GM19467 (cell line): Measurements from ENCODE around the gene CYB5A.

Experiments used
- ATAC-seq: cut with Tn5 transposase; IDR thresholded peaks from one replicate; pipeline ENCODE4 v1.9.1; 2021; ENCODE audit warnings: mild to moderate bottlenecking, moderate library complexity; ENCODE audit not compliant: unreplicated experiment

The CYB5A gene

DNA sequence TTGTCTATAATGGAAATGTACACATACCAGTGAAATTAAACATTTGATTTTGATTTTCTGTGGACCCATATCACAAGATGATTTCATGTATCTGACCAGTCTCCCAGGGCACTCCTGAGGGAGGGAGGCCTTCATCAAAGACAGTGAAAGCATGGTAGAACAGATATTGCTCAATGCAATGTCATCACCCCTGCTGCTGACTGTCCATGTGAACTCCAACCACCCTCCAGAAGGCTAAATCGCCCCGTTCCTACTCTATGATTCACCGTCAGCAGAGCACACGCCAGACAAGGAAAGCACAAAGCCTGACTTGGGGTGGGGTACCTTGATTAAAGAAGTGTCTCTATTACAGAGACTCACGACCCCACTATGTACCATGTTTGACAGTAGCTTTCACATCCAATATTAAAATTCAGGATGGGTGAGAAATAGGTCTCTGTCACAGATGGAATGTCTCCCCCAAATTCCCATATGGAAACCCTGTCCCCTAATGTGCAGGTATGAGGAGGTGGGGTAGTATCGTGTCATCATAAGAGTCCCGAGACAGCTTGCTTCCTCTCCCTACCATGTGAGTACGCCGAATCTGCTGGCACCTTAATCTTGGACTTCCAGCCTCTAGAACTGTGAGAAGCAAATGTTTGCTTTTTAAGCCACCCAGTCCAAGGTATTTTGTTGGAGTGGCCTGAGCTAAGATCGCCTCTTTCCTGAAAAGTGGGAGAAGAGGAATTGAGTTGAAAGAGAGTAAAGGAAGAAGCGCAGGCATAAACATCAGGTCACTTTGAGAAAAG lies 42.4 kb downstream of the CYB5A start:
- no peak for ATAC-seq

DNA sequence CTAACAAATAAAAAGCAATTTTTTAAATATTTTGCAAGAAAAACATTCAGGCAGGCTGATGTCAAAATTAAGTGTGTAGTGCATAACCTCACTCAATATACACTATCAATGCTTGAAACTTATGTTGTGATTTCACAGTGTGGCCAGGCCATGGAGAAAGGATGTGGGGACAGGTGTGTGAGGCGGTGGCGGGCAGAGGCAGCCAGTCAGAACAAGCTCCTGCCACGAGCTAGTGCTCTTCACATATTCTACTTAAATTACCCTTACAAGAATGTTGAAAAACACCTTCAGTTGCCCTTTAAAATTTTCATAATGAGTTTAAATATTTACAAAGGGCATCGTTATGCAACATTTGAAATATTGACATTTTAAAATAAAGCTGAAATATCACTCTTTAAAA lies 43.2 kb downstream of the CYB5A start:
- ATAC-seq: peak; percentile 90

- no peak for ATAC-seq
Measured at GRCh38 chr18:74248189-74248588, 43.6 kb downstream of the CYB5A start.

- no peak for ATAC-seq
Measured at GRCh38 chr18:74244554-74244953, 47.2 kb downstream of the CYB5A start.

DNA sequence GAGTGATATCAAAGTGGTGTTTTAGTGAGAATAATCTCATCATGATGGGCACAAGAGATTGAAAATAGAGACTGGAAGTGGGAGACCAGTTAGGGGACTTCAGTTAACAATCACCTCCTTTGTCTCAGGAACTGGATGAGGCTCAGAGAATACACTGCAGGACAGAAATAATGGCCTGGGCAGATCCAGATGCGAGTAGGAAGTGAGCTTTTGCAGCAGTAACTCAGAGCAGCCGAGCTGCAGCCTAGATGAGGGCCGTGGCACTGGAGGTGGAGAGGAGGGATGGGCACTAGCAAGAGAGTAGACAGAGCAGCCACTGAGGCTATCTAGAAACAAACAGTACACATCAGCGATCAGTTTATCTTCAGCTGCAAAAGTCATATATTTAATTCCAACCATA lies 48.6 kb downstream of the CYB5A start:
- no peak for ATAC-seq

DNA sequence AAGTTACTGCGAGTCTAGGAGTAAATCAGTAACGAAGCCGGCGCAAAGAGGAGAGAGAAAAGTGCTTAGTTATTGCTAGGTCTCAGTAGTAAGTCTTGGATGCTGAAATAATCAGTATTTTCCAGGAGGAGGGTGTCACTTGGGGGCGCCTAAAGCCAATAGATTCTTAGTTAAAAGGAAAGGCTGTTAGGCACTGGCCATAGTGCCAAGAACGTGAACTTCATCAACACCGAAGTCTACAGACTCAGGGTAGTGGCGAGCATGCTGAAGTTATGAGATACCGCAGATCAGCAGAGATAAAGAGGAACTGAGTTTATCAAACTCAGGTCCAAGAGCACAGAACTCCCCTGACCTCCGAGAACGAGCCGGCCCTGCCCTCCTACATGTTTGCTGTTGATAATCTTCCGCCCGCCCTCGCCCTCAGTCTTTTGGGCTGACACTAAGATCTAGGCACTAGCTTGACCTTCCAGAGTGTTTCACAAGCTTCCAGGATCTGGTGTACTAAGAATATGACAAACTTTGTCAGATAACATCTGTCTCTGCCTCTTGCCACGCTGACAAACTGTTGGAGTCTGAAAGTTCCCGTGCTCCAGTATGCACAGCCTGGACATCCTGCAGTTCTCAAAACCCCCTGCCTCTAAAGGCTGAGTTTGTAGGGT lies 49.2 kb downstream of the CYB5A start:
- no peak for ATAC-seq

DNA sequence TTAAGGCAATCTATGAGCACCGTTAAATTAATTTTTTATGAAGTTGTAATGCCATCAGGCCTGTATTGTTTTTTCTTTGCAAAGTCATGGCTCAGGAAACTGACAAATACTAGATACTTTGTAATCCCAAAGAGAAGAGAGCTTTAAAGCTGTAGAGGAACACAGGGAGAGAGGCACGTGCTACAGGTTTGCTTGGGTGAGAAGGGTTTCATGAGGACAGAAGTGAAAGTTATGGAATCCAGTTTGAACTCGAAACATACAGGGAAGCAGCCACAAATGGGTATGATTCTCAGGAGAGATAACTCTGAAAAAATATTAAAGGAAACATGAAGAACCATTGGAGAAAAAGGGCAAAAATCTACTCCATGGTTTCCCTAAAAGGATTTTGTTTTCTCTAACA lies 49.8 kb downstream of the CYB5A start:
- ATAC-seq: no peak

GRCh38 chr18:74241426-74241825 lies 50.3 kb downstream of the CYB5A start:
- ATAC-seq: no peak

DNA sequence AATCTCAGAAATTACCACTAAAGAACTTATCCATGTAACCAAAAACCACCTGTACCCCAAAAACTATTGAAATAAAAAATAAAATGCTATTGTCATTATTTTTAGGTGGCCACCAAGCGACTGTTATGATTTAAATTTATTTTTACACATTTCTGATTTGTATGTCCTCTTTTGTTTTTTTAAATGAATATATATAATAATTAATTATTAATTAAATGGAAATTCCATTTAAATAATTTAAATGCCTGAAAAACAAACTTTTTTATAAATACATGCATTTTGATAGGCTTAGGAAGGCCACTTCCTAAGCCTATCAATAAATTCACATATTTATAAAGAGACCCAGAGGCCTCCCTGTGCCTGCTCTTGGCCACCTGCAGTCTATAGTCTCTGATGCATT lies 52.2 kb downstream of the CYB5A start:
- ATAC-seq: no peak

- ATAC-seq: no peak
Measured at GRCh38 chr18:74234326-74235171, 57.2 kb downstream of the CYB5A start.

DNA sequence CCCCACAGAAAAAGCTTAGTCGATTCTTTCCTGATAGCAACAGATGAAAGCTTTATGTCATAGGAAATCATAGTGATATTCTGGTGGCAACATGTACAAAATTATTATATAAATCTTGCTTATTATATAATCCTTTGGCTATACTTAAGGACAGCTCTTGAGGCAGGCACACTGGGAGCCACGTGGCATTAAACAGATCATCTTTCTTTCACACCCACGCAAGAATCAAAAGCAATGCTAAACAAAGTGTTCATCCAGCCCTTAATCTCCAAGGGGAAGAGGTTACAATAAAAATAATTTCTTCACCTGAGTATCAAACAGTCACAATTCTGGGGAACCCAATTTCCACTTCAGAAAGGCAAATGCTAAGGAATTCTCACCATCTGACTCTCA lies 57.8 kb downstream of the CYB5A start:
- no peak for ATAC-seq

GRCh38 chr18:74230922-74231714 lies 60.6 kb downstream of the CYB5A start:
- no peak for ATAC-seq

DNA sequence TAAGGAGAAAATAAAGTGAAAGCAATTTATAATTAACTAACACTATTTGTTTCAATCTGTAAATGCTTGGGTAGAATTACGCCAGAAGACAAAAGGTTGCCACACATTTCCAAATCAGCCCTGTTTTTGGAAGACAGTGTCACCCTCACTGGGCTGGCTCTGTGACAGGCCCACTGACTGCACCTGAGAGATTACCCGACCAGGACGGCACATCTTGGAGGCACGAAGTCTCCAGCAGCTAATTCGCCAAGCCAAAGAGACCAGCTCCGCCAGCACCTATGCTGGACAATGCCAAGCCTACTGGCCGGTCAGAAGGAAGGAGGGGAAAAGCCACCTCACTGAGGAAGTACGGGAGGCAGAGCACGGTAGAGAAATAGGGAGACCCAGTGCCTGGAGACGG lies 61.9 kb downstream of the CYB5A start:
- no peak for ATAC-seq

DNA sequence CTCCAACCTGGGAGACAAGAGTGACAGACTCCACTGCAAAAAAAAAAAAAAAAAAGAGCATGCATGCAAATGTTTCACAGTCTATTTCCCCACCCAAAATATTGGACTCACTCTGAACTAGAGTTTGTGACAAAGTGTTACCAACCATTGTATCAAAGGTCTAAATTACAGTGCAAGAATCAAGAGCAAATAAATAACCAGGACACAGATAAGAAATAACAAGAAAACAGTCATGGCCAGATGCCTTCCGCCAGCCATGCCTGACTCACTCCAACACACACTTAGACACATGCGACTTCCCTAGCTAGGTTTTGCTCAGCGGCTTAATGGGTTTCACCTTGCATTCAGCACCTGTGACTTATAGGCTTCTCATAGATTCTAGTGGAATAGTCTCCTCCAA lies 62.8 kb downstream of the CYB5A start:
- no peak for ATAC-seq

GRCh38 chr18:74228312-74228711 lies 63.5 kb downstream of the CYB5A start:
- no peak for ATAC-seq

DNA sequence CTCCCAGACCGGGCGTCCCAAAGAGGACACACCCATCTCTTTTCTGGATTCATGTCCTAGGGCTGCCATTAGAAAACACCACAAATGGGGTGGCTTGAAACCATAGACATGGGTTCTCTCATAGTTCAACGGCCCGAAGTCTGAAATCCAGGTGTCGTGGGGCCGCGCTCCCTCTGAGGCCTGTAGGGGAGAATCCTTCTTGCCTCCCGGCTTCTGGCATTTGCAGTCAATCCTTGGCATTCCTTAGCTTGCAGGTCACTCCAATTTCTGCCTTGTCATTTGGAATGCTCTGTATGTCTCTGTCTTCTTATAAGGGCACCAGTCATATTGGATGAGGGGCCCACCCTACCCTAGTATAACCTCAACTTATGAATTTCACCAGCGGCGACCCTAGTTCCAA lies 65.1 kb downstream of the CYB5A start:
- ATAC-seq: no peak

GRCh38 chr18:74226156-74226555 lies 65.6 kb downstream of the CYB5A start:
- no peak for ATAC-seq

DNA sequence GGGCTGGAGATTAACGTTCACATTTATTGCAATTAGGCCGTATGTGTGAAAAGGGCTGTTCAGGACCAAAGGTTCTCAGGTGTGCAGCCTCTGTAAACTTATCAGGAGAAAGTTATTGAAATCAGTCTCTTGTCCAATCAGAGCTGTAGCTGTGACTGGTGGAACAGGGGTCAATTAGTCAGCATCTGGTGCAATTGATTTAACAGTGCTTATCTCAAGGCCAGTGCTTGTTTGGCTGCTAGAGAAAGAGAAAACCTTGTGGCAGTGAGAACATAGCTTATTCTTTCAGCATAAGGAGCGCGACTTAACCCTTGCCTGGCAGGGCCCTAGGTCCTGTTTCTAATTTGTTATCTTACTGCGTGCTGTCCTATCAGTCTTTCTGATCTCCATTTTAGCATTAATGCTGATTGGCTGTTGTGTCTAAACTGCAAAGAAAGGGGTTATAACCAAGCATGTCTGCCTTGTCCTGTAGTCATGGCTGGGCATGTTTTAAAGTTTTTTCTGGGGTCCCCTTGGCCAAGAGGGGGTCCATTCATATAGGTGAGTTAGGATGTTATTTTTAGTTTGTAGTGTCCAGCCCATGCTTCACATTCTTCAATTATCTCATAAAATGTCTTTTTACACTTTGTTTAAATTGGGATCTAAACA lies 66.4 kb downstream of the CYB5A start:
- ATAC-seq: no peak

- ATAC-seq: no peak
Measured at GRCh38 chr18:74222710-74223494, 68.9 kb downstream of the CYB5A start.

DNA sequence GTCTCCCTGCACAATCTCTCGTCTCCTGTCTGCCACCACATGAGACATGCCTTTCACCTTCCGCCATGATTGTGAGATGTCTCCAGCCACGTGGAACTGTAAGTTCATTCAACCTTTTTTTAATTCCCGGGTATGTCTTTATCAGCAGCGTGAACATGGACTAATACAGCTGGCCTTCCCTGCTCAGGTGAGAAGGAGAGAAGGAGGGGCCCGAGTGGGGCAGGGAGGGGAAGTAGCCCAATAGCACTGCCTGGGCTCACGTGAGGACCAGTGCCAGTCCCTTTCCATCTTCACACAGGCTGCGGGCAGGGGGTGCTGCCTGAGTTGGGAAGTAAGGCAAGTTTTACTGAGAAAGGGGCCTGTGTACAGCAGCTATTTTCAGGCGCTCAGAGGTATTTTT lies 70.7 kb downstream of the CYB5A start:
- ATAC-seq: no peak
